GM19023 (cell line): ENCODE results near the gene USP7.
"Not testable (repeated sequence)": the region's sequence is repeated elsewhere in the genome, so short reads cannot be mapped to it uniquely, and the experiment has no call there.

Source experiments
- ATAC-seq: cut with Tn5 transposase; IDR thresholded peaks from one replicate; pipeline ENCODE4 v1.9.1; 2021; ENCODE audit warnings: mild to moderate bottlenecking, moderate library complexity; ENCODE audit not compliant: unreplicated experiment

The USP7 gene

GRCh38 chr16:8975039-8975438 lies 11.3 kb upstream of the USP7 start:
- no peak for ATAC-seq

GRCh38 chr16:8972843-8973586 lies 9.3 kb upstream of the USP7 start:
- no peak for ATAC-seq

GRCh38 chr16:8971416-8971815 lies 7.7 kb upstream of the USP7 start:
- ATAC-seq, result no peak

GRCh38 chr16:8969202-8969897 lies 5.6 kb upstream of the USP7 start:
- not testable (repeated sequence) for ATAC-seq

GRCh38 chr16:8968054-8968453 lies 4.3 kb upstream of the USP7 start:
- ATAC-seq, result not testable (repeated sequence)

- no peak for ATAC-seq
These were observed 3.6 kb upstream of the USP7 start for GRCh38 chr16:8967132-8967821.

GRCh38 chr16:8966817-8967131 lies 3.1 kb upstream of the USP7 start:
- no peak for ATAC-seq

GRCh38 chr16:8964462-8964861 lies 756 bp upstream of the USP7 start:
- peak; percentile 2 for ATAC-seq

GRCh38 chr16:8963010-8963820 lies 491 bp downstream of the USP7 start:
- ATAC-seq, result peak; percentile 2

GRCh38 chr16:8962393-8963009 lies 1.2 kb downstream of the USP7 start:
- peak; percentile 38 for ATAC-seq

GRCh38 chr16:8961811-8962390 lies 1.8 kb downstream of the USP7 start:
- ATAC-seq, result no peak

- no peak for ATAC-seq
These were observed 3.0 kb downstream of the USP7 start for GRCh38 chr16:8960788-8961109.

GRCh38 chr16:8959921-8960787 lies 3.6 kb downstream of the USP7 start:
- no peak for ATAC-seq

- ATAC-seq, result no peak
These were observed 5.2 kb downstream of the USP7 start for GRCh38 chr16:8958344-8959167.

GRCh38 chr16:8957509-8958157 lies 6.1 kb downstream of the USP7 start:
- no peak for ATAC-seq

GRCh38 chr16:8957063-8957397 lies 6.7 kb downstream of the USP7 start:
- no peak for ATAC-seq

GRCh38 chr16:8956265-8957062 lies 7.2 kb downstream of the USP7 start:
- ATAC-seq, result no peak

- ATAC-seq, result no peak
These were observed 7.9 kb downstream of the USP7 start for GRCh38 chr16:8955828-8956227.
